HepG2 (cell line): ENCODE measurements around the gene RAB27B. TPM values are rescaled to one million over a fixed set of nuclear protein-coding genes. Genes with fewer than 3 reads are reported as not detected.
A peak's percentile ranks its signal among the peaks of the same experiment; 100 is the strongest.

Source experiments
- ATAC-seq: fragments of 200-7000 bp; cut with Tn5 transposase; 3 replicates; pipeline ENCODE4 v1.9.1; 2020; ENCODE audit warnings: mild to moderate bottlenecking, moderate library complexity
- BruUV-seq: library from RNA; stranded (reverse); fragments of 400-500 nt; replicated peaks from 2 replicates; lab custom pipeline; 2021; lab: Mats Ljungman, UMichigan
- CTCF ChIA-PET: fragments of 300-600 bp; formaldehyde crosslinking; extraction: SDS; loops from one replicate; lab custom pipeline; 2021; ENCODE audit warnings: low total read pairs, inconsistent platforms, low intra/inter-chr PET ratio; lab: Yijun Ruan, JAX
- POLR2A ChIA-PET: fragments of 350-600 bp; sonication (Branson Sonifier 250); formaldehyde crosslinking; loops from one replicate; lab custom pipeline; 2020; ENCODE audit warnings: antibody characterized with exemption, inconsistent platforms; lab: Yijun Ruan, JAX
- DNase-seq: peaks from one replicate; pipeline ENCODE4 v3.0.0-alpha.2; 2015; ENCODE audit warnings: low spot score
- FAIRE-seq: peaks from 3 replicates; lab custom pipeline; 2011; peaks lifted over from hg19 to GRCh38; lab: Jason Lieb, UNC
- H2AFZ ChIP-seq: one replicate; pipeline ENCODE4 v1.6.1; 2011; ENCODE audit warnings: low read length, inconsistent platforms
- H3K27ac ChIP-seq: fragments of 300-600 bp; 3 replicates; pipeline ENCODE4 v1.8.0; 2011; ENCODE audit warnings: mixed run types, mild to moderate bottlenecking, mixed read lengths, low read length, inconsistent platforms; ENCODE audit not compliant: insufficient read depth; ENCODE audit errors: extremely low read length
- H3K27me3 ChIP-seq, 2 experiments: fragments of 200-600 bp in 1 of 2; 2 replicates in 1 of 2; 3 replicates in 1 of 2; pipeline versions ENCODE4 v1.6.0 to v1.8.0; 2011; ENCODE audit warnings: low read length in 2 of 2, mild to moderate bottlenecking in 2 of 2, moderate library complexity in 2 of 2, inconsistent platforms in 1 of 2; ENCODE audit not compliant: insufficient read depth in 2 of 2, control insufficient read depth in 1 of 2
- H3K36me3 ChIP-seq, 2 experiments: fragments of 200-600 bp in 1 of 2; replicated peaks in 1 of 2; 2 replicates in 1 of 2; 3 replicates in 1 of 2; pipeline versions ENCODE4 v1.5.1 to v1.8.0; 2011; ENCODE audit warnings: low read length in 2 of 2, inconsistent platforms in 1 of 2; ENCODE audit not compliant: insufficient read depth in 2 of 2, control insufficient read depth in 1 of 2
- H3K4me1 ChIP-seq: 2 replicates; pipeline ENCODE4 v1.5.1; 2012; ENCODE audit warnings: low read length, inconsistent platforms; ENCODE audit not compliant: insufficient read depth
- H3K4me2 ChIP-seq: 2 replicates; pipeline ENCODE4 v1.6.0; 2011; ENCODE audit warnings: low read depth, low read length, inconsistent platforms
- H3K4me3 ChIP-seq, 3 experiments: fragments of 200-600 bp in 1 of 3; sonication (generic), shearing (Covaris generic) in 1 of 3; replicated peaks in 1 of 3; 2 replicates each; pipeline ENCODE4 v1.5.1; 2011 to 2016; ENCODE audit warnings: low read length in 3 of 3, inconsistent platforms in 2 of 3, low read depth in 2 of 3, mild to moderate bottlenecking in 2 of 3, control low read depth in 1 of 3, mixed read lengths in 1 of 3; ENCODE audit not compliant: insufficient read depth in 1 of 3
- H3K79me2 ChIP-seq: one replicate; pipeline ENCODE4 v1.6.1; 2011; ENCODE audit warnings: low read length, inconsistent platforms; ENCODE audit not compliant: insufficient read depth
- H3K9ac ChIP-seq: 2 replicates; pipeline ENCODE4 v1.6.0; 2011; ENCODE audit warnings: mild to moderate bottlenecking, low read depth, low read length, inconsistent platforms; ENCODE audit not compliant: insufficient read depth
- H3K9me3 ChIP-seq: 2 replicates; pipeline ENCODE4 v1.5.1; 2012; ENCODE audit warnings: mild to moderate bottlenecking, low read length
- H4K20me1 ChIP-seq: 2 replicates; pipeline ENCODE4 v1.6.0; 2011; ENCODE audit warnings: inconsistent platforms, mild to moderate bottlenecking, low read length, moderate library complexity; ENCODE audit not compliant: insufficient read depth
- CEBPB ChIP-seq: IDR thresholded peaks from 2 replicates; pipeline ENCODE4 v1.6.1; 2011; ENCODE audit warnings: low read depth, low read length, improper control_type of control experiment, borderline replicate concordance
- FOXP1 ChIP-seq, 2 experiments: fragments of 450-650 bp in 1 of 2; IDR thresholded peaks; 2 replicates each; pipeline ENCODE4 v1.6.1; 2017 to 2018; ENCODE audit warnings: antibody characterized with exemption in 1 of 2
- NR2F1 ChIP-seq, 2 experiments: fragments of 450-650 bp in 1 of 2; formaldehyde crosslinking in 1 of 2; IDR thresholded peaks; 2 replicates each; pipeline versions ENCODE4 v1.5.0 to v1.6.1; 2016 to 2020; ENCODE audit warnings: mild to moderate bottlenecking in 1 of 2, missing compliant biosample characterization in 1 of 2, missing genetic modification reagents in 1 of 2, moderate library complexity in 1 of 2
- SUZ12 ChIP-seq: fragments of 150-350 bp; IDR thresholded peaks from 2 replicates; pipeline ENCODE4 v1.6.1; 2014; ENCODE audit warnings: low read depth, low read length
- ZMYM4 ChIP-seq: sonication (generic); formaldehyde crosslinking; IDR thresholded peaks from 2 replicates; pipeline ENCODE4 v1.8.1; 2023; ENCODE audit warnings: mild to moderate bottlenecking, missing genetic modification reagents
- ZNF629 ChIP-seq: sonication (generic); formaldehyde crosslinking; conservative IDR thresholded peaks from 2 replicates; pipeline ENCODE4 v1.5.0; 2020; ENCODE audit warnings: missing genetic modification reagents
- ZNF720 ChIP-seq: sonication (generic); formaldehyde crosslinking; IDR thresholded peaks from 2 replicates; pipeline ENCODE4 v1.4.0; 2020; ENCODE audit warnings: missing genetic modification reagents
- WGBS: methylation state at CpG from one replicate; pipeline ENCODE4 v1.1.6; 2017; ENCODE audit warnings: low lambda C conversion rate; 5-methylcytosine and 5-hydroxymethylcytosine counted together
- in situ Hi-C: cut with HindIII; loops from 2 replicates; pipeline ENCODE4 v1.10.0; 2017; ENCODE audit warnings: low pct_unique_long_range_greater_than_20kb; ENCODE audit not compliant: extremely low pct_ligation_motif_present
- intact Hi-C: fragments of 100-400 bp; cut with micrococcal nuclease; formaldehyde crosslinking; loops from one replicate; pipeline ENCODE4 v1.10.0; 2022; ENCODE audit not compliant: unreplicated experiment
- polyA plus RNA-seq, 8 experiments: library from polyadenylated mRNA; depleted of rRNA in 3 of 8; stranded (reverse) in 7 of 8; unstranded in 1 of 8; fragments of >200 nt; fragmentation: Illumina TruSeq in 4 of 8; extraction: Trizol in 4 of 8; gene quantifications; 2 replicates each; pipeline versions ENCODE4 v1.2.1 to v1.2.3, GENCODE V29; 2011 to 2016; ENCODE audit warnings: low read depth in 4 of 8, missing spikeins in 1 of 8, mixed read lengths in 1 of 8; ENCODE audit not compliant: insufficient read depth in 1 of 8
- total RNA-seq, 5 experiments: library from RNA; depleted of rRNA; stranded (reverse); fragments of >200 nt; fragmentation: Illumina TruSeq; extraction: Trizol; gene quantifications; 2 replicates each; pipeline ENCODE4 v1.2.3, GENCODE V29; 2016; ENCODE audit warnings: low read depth in 1 of 5
- TF ChIP-seq, protein P1 (sequence below): sonication (generic); formaldehyde crosslinking; IDR thresholded peaks from 2 replicates; pipeline ENCODE4 v1.4.0; 2020; ENCODE audit warnings: mild to moderate bottlenecking, missing genetic modification reagents
- TF ChIP-seq, protein P2 (sequence below): sonication (generic); formaldehyde crosslinking; IDR thresholded peaks from 2 replicates; pipeline ENCODE4 v1.9.0; 2021; ENCODE audit warnings: missing genetic modification reagents, mild to moderate bottlenecking, borderline replicate concordance
- TF ChIP-seq, protein P3 (sequence below): sonication (generic); formaldehyde crosslinking; IDR thresholded peaks from 2 replicates; pipeline ENCODE4 v1.8.1; 2022; ENCODE audit warnings: low read depth, mild to moderate bottlenecking, missing genetic modification reagents

The RAB27B gene
- total and polyA plus RNA-seq, 2 of the 13 experiments (the other 11 are each of a cell fraction or from before 2014, with no cell fraction given) = not detected

DNA sequence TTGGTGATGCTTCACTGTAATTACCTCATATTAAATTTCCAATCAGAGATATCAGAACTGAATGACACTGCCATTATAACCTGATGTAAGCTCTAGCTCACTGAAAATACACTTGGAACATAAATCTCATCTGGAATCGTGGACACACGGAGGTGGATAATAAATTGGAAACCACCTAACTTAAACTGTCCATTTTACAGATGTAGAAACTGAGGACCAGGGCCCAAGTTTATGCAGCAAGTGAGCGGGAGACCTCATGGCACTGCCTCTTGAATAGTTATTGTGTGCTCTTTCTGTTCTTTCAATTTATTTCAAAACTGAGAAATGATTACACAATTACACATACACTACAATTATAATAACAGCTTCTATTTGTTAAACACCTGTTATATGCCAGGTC is 110.2 kb downstream of the RAB27B start:
- Histone ChIP-seq H4K20me1 (no peaks in the 10 kb centered on the region), H3K27ac (no peak overlapping the region), H3K9ac (no peak overlapping the region), H3K79me2 (no peaks in the 10 kb centered on the region), H3K9me3 (no peaks in the 10 kb centered on the region), H3K27me3 (no peaks in the 10 kb centered on the region), H3K4me3 (no peak overlapping the region), H3K36me3 (peaks cover 6 to 25% of the 10 kb centered on the region in 2 experiments; a peak in 4 of 5 replicates), H2AFZ (no peak overlapping the region), H3K4me2 (no peak overlapping the region), H3K4me1 (peaks cover 13% of the 10 kb centered on the region)
- POLR2A ChIA-PET = no interaction called here
- FAIRE-seq (no peak), DNase-seq (no peak), ATAC-seq (no peak)
- intact Hi-C loops = no loop called here
- no TSS peak for BruUV-seq
- TF ChIP-seq, protein P1, sequence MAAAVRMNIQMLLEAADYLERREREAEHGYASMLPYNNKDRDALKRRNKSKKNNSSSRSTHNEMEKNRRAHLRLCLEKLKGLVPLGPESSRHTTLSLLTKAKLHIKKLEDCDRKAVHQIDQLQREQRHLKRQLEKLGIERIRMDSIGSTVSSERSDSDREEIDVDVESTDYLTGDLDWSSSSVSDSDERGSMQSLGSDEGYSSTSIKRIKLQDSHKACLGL (CRISPR knock-in tag) = no peak
- TF ChIP-seq ZNF629 (CRISPR knock-in tag) = peak; percentile 65
- CTCF ChIA-PET = no interaction called here
- WGBS = 96% methylated on average over 3 of the region's 3 CpGs
- in situ Hi-C loops = no loop called here

DNA sequence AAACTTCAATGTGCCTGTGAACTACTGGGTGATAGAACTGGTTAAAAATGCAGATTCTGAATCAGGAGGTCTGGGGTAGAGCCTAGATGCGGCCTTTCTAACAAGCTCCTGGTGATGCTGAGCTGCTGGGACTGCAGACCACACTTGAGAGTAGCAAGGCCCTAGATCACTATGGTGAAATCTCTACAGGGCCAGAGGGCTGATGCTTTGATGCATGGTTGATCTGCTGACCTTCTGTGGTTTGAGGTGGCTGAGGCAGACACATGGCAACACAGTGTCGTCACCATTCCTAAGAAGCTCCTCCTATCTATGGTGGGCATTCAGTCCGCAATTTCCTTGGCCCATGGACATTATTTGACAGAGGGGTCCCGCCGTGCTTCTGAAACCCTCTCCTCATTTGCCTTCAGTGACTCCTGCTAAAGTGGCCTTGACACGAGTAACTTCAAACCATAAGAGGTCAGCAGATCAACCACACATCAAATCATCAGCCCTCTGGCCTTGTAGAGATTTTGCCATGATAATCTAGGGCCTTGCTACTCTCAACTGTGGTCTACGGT is 111.2 kb downstream of the RAB27B start:
- ChIA-PET POLR2A (no interaction called here), CTCF (no interaction called here)
- peak; percentile 79 for ATAC-seq
- Histone ChIP-seq H3K27ac (no peak overlapping the region), H3K79me2 (no peaks in the 10 kb centered on the region), H3K9ac (no peak overlapping the region), H3K4me3 (no peak overlapping the region), H3K27me3 (no peaks in the 10 kb centered on the region), H3K4me1 (peaks cover 14% of the 10 kb centered on the region), H2AFZ (no peak overlapping the region), H3K4me2 (no peak overlapping the region), H3K9me3 (no peaks in the 10 kb centered on the region), H4K20me1 (no peaks in the 10 kb centered on the region), H3K36me3 (peaks cover 6 to 25% of the 10 kb centered on the region in 2 experiments; a peak in 4 of 5 replicates)
- TF ChIP-seq FOXP1 (IDR thresholded peaks at IDR 0.05) (no peak), FOXP1 (CRISPR knock-in tag; IDR thresholded peaks at IDR 0.05) (no peak), SUZ12 (no peak), ZMYM4 (0 out of 2 replicates have a peak, but pooled peaks have one; percentile 17), NR2F1 (CRISPR knock-in tag; IDR thresholded peaks at IDR 0.05) (peak in 1 of 2 experiments; percentile 79; a peak in 2 of 4 replicates), CEBPB (0 out of 2 replicates have a peak, but pooled peaks have one; percentile 12), ZNF720 (no peak)
- TF ChIP-seq, protein P2, sequence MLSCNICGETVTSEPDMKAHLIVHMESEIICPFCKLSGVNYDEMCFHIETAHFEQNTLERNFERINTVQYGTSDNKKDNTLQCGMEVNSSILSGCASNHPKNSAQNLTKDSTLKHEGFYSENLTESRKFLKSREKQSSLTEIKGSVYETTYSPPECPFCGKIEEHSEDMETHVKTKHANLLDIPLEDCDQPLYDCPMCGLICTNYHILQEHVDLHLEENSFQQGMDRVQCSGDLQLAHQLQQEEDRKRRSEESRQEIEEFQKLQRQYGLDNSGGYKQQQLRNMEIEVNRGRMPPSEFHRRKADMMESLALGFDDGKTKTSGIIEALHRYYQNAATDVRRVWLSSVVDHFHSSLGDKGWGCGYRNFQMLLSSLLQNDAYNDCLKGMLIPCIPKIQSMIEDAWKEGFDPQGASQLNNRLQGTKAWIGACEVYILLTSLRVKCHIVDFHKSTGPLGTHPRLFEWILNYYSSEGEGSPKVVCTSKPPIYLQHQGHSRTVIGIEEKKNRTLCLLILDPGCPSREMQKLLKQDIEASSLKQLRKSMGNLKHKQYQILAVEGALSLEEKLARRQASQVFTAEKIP = no peak
- TF ChIP-seq, protein P3, sequence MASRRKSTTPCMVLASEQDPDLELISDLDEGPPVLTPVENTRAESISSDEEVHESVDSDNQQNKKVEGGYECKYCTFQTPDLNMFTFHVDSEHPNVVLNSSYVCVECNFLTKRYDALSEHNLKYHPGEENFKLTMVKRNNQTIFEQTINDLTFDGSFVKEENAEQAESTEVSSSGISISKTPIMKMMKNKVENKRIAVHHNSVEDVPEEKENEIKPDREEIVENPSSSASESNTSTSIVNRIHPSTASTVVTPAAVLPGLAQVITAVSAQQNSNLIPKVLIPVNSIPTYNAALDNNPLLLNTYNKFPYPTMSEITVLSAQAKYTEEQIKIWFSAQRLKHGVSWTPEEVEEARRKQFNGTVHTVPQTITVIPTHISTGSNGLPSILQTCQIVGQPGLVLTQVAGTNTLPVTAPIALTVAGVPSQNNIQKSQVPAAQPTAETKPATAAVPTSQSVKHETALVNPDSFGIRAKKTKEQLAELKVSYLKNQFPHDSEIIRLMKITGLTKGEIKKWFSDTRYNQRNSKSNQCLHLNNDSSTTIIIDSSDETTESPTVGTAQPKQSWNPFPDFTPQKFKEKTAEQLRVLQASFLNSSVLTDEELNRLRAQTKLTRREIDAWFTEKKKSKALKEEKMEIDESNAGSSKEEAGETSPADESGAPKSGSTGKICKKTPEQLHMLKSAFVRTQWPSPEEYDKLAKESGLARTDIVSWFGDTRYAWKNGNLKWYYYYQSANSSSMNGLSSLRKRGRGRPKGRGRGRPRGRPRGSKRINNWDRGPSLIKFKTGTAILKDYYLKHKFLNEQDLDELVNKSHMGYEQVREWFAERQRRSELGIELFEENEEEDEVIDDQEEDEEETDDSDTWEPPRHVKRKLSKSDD (CRISPR knock-in tag) = no peak
- intact Hi-C loops (no loop called here), in situ Hi-C loops (no loop called here)
- no peak for FAIRE-seq
- BruUV-seq = no TSS peak
- peak; percentile 33 for DNase-seq
- WGBS = 74% methylated on average over 5 of the region's 7 CpGs
